AG08395 (cell line): ENCODE results near the gene MDM4.
"Not testable (repeated sequence)": the region's sequence is repeated elsewhere in the genome, so short reads cannot be mapped to it uniquely, and the experiment has no call there.

Experiments
- DNase-seq: peaks from one replicate; pipeline ENCODE4 v3.0.0; 2012; ENCODE audit warnings: mixed read lengths, low spot score

The MDM4 gene, protein sequence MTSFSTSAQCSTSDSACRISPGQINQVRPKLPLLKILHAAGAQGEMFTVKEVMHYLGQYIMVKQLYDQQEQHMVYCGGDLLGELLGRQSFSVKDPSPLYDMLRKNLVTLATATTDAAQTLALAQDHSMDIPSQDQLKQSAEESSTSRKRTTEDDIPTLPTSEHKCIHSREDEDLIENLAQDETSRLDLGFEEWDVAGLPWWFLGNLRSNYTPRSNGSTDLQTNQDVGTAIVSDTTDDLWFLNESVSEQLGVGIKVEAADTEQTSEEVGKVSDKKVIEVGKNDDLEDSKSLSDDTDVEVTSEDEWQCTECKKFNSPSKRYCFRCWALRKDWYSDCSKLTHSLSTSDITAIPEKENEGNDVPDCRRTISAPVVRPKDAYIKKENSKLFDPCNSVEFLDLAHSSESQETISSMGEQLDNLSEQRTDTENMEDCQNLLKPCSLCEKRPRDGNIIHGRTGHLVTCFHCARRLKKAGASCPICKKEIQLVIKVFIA

DNA sequence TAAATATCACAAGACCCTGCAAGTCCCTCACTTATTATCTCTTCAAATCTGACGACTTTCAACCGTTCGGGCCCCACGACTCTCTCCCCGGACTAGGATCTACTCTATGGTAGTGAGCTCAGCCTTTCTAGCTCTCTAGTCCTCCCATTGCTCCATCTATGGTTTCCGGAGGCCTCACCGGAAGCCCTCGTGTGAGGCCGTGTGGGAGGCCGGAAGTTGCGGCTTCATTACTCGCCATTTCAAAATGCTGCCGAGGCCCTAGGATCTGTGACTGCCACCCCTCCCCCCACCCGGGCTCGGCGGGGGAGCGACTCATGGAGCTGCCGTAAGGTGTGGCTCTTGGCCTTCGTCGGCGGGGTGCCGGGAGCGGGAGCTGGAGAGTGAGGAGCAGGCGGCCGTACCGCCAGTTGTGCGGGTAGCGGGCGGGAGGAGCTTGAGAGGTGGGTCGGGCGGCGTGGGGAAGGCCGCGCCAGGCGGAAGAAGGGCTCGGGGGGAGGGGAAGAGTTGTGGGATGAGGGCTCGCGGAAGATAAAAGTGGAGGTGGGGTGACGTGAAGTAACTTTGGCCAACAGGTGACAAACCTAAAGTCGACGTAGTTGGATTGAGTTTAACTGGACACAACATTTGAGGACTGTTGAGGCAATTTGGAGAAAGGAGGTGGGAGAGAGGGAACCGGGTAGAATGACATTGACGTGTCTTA, at the start of gene MDM4:
MDM4 (plus strand) TSS at position 227 of the 700 bp plus-strand sequence. CDS start 9,113 bp downstream, outside the sequence.
- peak; percentile 96 for DNase-seq

- DNase-seq, result no peak
These were observed 49.5 kb upstream of the MDM4 start for GRCh38 chr1:204466416-204467405.

DNA sequence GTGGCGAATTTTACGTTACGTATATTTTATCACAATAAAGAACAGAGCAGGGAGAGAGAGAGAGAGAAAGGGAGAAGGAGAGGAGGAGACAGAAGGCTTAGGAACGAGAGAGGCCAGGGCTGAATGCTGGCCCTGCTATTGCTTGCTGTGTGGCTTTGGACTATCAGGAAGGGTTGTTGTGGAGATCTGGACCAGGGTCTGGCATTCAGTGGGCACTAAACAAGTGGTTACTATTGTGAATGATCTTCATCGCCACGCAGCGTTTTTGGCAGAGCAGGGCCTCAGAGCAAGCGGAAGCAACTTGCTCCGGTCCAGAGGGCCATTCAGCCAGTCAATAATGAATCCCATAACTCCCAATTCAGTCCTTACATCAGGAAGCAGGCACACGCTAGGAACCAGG, 48.0 kb upstream of the MDM4 start:
- no peak for DNase-seq

DNA sequence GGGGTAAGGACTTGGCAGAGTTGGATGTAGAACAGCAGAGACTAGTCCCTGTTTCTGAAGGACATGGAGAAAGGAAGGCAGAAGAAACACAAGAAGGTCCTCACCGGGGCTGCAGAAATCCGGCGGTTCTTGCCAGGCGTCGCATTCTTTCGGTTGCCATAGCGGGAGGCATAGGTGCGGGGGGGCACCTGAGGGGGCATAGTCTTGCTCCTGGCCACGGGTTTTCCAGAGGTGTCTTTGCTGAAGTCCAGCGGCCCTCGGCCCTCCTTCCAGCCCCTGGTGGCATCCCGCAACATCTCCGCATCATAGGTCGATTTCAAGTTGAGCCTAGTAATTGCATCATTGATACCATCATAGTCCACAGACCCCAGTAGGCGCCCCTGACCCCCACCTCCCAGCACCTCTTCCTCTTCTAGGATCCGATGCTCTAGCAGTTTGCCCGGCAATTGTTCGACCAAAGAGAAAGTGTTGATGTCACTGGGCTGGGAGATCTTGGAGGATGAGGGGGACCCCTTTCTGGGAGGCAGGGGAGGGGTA, 47.4 kb upstream of the MDM4 start:
- no peak for DNase-seq

DNA sequence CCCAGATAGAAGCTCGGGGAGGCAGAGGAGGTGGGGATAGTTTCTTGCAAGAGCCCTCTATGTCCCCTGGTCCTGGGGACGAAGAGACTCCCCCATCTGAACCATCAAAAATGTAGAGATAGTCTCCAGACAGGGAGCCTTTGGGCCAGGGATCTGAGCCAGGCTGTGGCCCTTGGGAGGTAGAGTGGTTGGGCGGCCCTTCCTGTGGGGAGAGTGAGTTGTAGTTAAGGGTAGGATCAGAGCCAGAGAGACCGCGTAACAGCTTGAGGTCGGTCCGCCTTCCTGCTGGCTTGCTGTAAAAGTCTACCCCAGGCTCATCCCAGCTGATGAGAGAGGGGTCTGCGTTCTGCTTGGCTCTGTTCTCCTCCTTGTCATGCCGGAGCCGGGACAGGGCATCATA, 46.9 kb upstream of the MDM4 start:
- no peak for DNase-seq

DNA sequence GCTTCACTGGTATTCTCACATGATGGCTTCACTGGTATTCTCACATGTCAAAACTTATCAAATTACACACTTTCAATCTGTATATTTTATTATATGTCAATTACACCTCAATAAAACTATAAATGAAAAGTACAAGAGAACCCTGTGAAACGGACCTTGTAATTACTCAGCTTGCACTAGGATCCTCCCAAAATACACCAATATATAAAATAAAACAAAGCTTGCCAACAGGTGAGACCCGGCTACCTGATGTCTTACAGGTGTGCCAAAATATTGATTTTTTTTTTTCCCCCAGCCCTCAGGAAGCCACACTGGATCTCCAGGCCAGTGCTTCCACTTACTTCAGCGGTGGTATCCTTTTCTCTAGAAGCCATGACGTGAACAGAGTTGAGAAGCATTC, 44.5 kb upstream of the MDM4 start:
- DNase-seq, result no peak

- no peak for DNase-seq
These were observed 43.5 kb upstream of the MDM4 start for GRCh38 chr1:204472660-204473059.

GRCh38 chr1:204473400-204473965, 42.7 kb upstream of the MDM4 start:
- DNase-seq, result no peak

DNA sequence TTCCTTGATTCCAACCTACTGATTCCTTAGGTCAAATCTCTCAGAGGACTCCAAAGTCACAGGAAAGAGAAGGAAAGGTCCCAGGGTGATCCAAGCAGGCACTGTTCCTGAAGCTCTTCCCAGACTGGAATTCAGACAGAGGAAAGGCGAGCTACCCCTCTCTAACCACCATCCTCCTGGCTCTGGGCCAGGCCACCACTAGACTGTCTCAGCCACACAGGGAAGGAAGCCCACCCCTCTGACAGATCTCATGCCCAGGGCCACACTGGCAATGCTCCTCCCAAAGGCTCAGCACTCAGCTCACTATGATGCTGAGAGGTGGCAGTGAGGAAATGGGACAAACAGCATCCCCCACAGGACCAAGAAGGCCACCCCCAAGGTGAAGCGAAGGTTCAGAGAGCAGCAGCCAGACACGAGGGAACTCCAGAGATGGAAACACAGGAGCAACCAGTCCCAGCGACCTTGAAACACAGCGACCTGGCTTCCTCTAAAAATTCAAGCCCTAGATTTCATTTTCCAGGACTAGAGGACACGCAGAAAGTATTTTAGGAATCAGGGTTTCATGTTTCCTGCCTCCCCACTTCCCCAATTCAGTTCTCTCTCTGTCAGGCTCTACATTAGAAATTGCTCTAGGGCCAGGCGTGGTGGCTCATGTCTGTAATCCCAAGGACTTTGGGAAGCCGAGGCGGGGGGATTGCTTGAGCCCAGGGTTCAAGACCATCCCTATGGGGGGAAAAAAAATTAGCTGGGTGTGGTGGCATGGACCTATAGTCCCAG, 40.4 kb upstream of the MDM4 start:
- no peak for DNase-seq

- DNase-seq, result no peak
These were observed 39.6 kb upstream of the MDM4 start for GRCh38 chr1:204476563-204476962.

GRCh38 chr1:204477036-204477740, 39.0 kb upstream of the MDM4 start:
- DNase-seq, result no peak

DNA sequence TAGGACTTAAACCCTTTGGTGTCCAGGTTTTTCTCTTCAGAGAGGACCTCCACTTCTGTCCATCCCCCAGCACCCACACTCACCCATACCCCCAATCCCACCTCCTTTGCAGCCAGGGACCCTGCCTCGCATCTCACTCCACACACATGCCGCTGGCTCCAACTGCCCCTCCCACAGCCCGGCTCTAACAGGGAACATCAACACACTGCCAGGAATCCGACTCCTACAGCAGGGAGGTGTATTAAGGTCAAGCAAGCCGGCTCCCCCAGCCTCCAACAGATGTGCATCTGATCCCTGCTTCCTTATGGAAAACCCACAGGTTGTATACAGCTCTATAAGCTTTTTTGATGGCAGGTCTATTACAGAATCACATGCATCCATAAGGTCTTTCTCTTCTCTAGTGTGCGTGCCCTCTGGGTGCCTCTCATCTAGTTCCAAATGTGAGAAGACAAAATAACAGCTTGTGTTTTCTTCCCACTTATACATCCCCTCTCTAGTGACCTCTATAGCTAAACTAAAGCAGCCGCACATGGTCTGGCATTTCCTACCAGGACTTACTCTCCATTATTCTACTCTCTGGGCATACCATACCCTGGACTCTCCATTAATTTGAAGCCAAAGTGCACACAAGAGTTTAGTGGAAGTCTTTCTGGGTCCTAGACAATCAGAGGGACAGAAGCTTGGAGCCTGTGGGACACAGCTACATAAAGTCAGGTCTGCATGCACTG, 37.9 kb upstream of the MDM4 start:
- DNase-seq, result no peak

DNA sequence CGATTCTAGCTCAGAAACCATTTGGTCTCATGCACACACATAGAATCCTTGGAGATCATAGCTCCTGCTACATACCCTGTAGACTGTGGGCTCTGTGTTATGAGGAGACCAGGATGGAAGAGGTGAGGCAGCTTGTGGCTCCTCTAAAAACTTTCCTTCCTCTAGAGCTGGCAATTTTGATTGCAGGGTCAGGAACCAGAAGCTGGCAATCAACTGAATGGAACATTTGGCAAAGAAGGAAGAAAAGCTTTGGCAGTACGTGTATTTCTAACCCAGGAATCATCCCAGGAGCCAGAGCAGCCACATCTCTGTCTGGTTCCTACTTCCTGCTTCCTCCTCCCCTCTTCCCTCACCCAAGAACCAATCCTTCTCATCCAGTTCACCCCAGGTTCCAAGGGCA, 37.3 kb upstream of the MDM4 start:
- DNase-seq, result no peak

DNA sequence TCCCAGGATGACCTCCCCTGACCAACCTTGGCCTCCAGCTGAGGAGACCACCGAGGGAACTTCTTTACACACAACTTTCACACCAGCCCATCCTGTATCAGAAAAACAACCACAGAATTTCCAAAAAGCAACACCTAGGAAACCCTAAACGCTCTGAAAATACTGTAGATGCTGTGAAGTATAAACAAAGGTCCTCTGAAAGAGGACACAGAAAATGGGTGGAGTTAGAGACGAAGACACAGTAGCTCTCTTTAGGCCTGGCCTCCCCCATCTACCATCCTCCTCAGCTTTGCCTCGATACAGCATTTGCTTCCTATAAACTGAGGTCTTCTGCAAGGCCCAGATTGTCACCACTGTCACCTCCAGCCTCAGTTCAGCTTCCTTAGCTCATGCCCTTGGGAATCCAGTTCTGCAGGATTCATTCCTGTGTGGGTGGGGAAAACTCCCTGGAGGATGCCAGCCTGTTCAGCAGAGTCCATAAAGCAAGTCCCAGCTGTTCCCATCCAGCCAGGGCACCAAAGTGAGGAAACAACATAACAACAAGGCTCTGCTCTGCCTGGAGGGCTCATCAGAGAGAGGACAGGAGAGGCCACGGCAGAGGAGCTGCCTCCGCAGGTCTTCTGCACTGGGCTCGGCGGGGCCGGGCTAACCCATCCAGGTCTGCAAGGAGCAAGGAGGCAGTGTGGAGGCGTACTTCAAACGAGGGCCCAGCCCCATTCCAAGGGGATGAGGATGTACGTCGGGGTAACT, 36.6 kb upstream of the MDM4 start:
- DNase-seq, result no peak

GRCh38 chr1:204480515-204480914, 35.7 kb upstream of the MDM4 start:
- no peak for DNase-seq

- DNase-seq, result no peak
These were observed 32.4 kb upstream of the MDM4 start for GRCh38 chr1:204483791-204484190.

DNA sequence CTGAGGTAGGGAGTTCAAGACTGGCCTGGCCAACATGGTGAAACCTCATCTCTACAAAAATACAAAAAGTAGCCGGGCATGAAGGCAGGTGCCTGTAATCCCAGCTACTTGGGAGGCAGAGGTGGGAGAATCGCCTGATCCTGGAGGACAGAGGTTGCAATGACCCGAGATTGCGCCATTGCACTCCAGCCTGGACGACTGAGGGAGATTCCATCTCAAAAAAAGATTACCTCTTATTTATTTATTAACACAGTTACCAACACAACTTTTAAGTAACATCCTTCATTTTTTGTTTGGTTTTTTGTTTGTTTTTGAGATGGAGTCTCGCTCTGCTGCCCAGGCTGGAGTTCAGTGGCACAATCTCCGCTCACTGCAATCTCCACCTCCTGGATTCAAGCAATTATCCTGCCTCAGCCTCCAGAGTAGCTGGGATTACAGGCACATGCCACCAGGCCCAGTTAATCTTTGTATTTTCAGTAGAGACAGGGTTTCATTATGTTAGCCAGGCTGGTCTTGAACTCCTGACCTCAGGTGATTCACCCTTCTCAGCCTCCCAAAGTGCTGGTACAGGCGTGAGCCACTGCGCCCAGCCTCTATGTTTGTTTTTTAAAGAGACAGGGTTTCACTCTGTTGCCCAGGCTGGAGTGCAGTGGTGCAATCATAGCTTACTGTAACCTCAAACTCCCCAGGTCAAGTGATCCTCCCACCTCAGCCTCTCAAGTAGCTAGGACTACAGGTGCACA, 29.5 kb upstream of the MDM4 start:
- DNase-seq, result not testable (repeated sequence)

DNA sequence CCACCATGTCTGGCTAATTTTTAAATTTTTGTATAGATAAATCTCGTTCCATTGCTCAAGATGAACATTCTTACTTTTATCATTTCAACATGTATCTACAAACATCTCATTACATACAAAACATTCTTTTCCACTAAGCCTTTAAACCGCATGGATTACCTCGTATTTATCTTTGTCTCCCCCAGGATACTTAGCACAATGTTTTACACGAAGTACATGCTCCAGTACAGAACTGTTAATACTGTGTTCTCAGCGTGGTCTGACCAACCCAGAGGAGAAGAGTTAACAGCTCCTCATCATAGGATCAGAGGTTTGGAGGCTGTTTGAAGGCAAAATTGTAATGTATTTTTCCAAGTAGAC, 29.0 kb upstream of the MDM4 start:
- DNase-seq, result no peak
